ENCODE results near the gene PAIP2B.

The PAIP2B gene

GRCh38 chr2:71153585-71154224 is 73.2 kb downstream of the PAIP2B start:
- DNase-seq (ENCODE audit: low read depth in 3 of 3): no peak

- DNase-seq (ENCODE audit: low read depth in 3 of 3): no peak
Observed at GRCh38 chr2:71151620-71152019, 75.3 kb downstream of the PAIP2B start.

- no peak for DNase-seq (ENCODE audit: low read depth in 3 of 3)
Observed at GRCh38 chr2:71150082-71150816, 76.7 kb downstream of the PAIP2B start.

GRCh38 chr2:71148506-71149063 is 78.3 kb downstream of the PAIP2B start:
- no peak for DNase-seq (ENCODE audit: low read depth in 3 of 3)

GRCh38 chr2:71143782-71144181 is 83.1 kb downstream of the PAIP2B start:
- DNase-seq (ENCODE audit: low read depth in 3 of 3): no peak

GRCh38 chr2:71136174-71136573 is 90.7 kb downstream of the PAIP2B start:
- DNase-seq (ENCODE audit: low read depth in 3 of 3): no peak

GRCh38 chr2:71133603-71134002 is 93.3 kb downstream of the PAIP2B start:
- no peak for DNase-seq (ENCODE audit: low read depth in 3 of 3)

Data from stimulated activated CD4-positive, alpha-beta T cell treated with anti-CD3 and anti-CD28 coated beads, TNF-alpha, amount 100 ng/mL, for 24 hours (primary cell).